ENCODE measurements around the gene KLHL18.
A peak's percentile ranks its signal among the peaks of the same experiment; 100 is the strongest.
"Not testable (repeated sequence)": the region's sequence is repeated elsewhere in the genome, so short reads cannot be mapped to it uniquely, and the experiment has no call there.

KLHL18 gene

GRCh38 chr3:47366833-47367232 is 84.1 kb downstream of the KLHL18 start:
- DNase-seq: no peak

- no peak for DNase-seq
Observed at GRCh38 chr3:47367631-47368030, 84.9 kb downstream of the KLHL18 start.

- not testable (repeated sequence) for DNase-seq
Observed at GRCh38 chr3:47370020-47370419, 87.3 kb downstream of the KLHL18 start.

GRCh38 chr3:47370887-47371697 is 88.3 kb downstream of the KLHL18 start:
- DNase-seq: no peak

GRCh38 chr3:47374587-47374986 is 91.8 kb downstream of the KLHL18 start:
- no peak for DNase-seq

- no peak for DNase-seq
Observed at GRCh38 chr3:47376393-47376792, 93.6 kb downstream of the KLHL18 start.

- no peak for DNase-seq
Observed at GRCh38 chr3:47377186-47377585, 94.4 kb downstream of the KLHL18 start.

- DNase-seq: no peak
Observed at GRCh38 chr3:47378869-47379268, 96.1 kb downstream of the KLHL18 start.

GRCh38 chr3:47379411-47379899 is 96.7 kb downstream of the KLHL18 start:
- peak; percentile 35 for DNase-seq

- DNase-seq: no peak
Observed at GRCh38 chr3:47380026-47380600, 97.4 kb downstream of the KLHL18 start.

GRCh38 chr3:47380601-47381316 is 98.0 kb downstream of the KLHL18 start, which contains the start of gene PTPN23:
Gene PTPN23 (plus strand): TSS chr3:47381021. CDS start chr3:47381097, 76 bp downstream.
- peak; percentile 97 for DNase-seq

- peak; percentile 76 for DNase-seq
Observed at GRCh38 chr3:47381317-47382157, 98.8 kb downstream of the KLHL18 start.

- no peak for DNase-seq
Observed at GRCh38 chr3:47384425-47384824, 101.7 kb downstream of the KLHL18 start.

- DNase-seq: no peak
Observed at GRCh38 chr3:47385007-47385406, 102.3 kb downstream of the KLHL18 start.

GRCh38 chr3:47385796-47386195 is 103.1 kb downstream of the KLHL18 start:
- no peak for DNase-seq

GRCh38 chr3:47392933-47393332 is 110.2 kb downstream of the KLHL18 start:
- no peak for DNase-seq

- no peak for DNase-seq
Observed at GRCh38 chr3:47394140-47394870, 111.6 kb downstream of the KLHL18 start.

GRCh38 chr3:47394881-47395280 is 112.1 kb downstream of the KLHL18 start:
- no peak for DNase-seq

Data from NCI-H146 (cell line).